D721Med (cell line): ENCODE results near the gene AUTS2.
A peak's percentile ranks its signal among the peaks of the same experiment; 100 is the strongest.

Source experiments
- DNase-seq: peaks from one replicate; pipeline ENCODE4 v3.0.0; 2011; ENCODE audit warnings: low spot score; ENCODE audit not compliant: insufficient read length
- FAIRE-seq: peaks from 2 replicates; lab custom pipeline; 2011; peaks lifted over from hg19 to GRCh38; lab: Jason Lieb, UNC
- CTCF ChIP-seq: IDR thresholded peaks from 2 replicates; pipeline ENCODE4 v1.5.1; 2012; ENCODE audit warnings: mild to moderate bottlenecking, control low read depth; ENCODE audit not compliant: insufficient read depth; ENCODE audit errors: missing control alignments

The AUTS2 gene

GRCh38 chr7:70529914-70530585 lies 931.8 kb downstream of the AUTS2 start:
- DNase-seq, result peak; percentile 61
- TF ChIP-seq CTCF, result no peak
- peak; percentile 91 for FAIRE-seq

- no peak for FAIRE-seq
- no peak for TF ChIP-seq CTCF
- DNase-seq, result no peak
These were observed 935.3 kb downstream of the AUTS2 start for GRCh38 chr7:70533614-70534013.

- DNase-seq (no peak), FAIRE-seq (no peak)
- TF ChIP-seq CTCF, result no peak
These were observed 940.9 kb downstream of the AUTS2 start for GRCh38 chr7:70539205-70539604.

- DNase-seq (no peak), FAIRE-seq (no peak)
- no peak for TF ChIP-seq CTCF
These were observed 941.3 kb downstream of the AUTS2 start for GRCh38 chr7:70539617-70540016.

- no peak for TF ChIP-seq CTCF
- DNase-seq (no peak), FAIRE-seq (no peak)
These were observed 942.4 kb downstream of the AUTS2 start for GRCh38 chr7:70540641-70541040.

- FAIRE-seq (no peak), DNase-seq (no peak)
- no peak for TF ChIP-seq CTCF
These were observed 944.6 kb downstream of the AUTS2 start for GRCh38 chr7:70542750-70543376.

GRCh38 chr7:70544016-70544415 lies 945.7 kb downstream of the AUTS2 start:
- DNase-seq, result peak; percentile 30
- no peak for TF ChIP-seq CTCF
- FAIRE-seq, result peak; percentile 87
